Measurements from ENCODE around the gene OR52L1. TPM values are rescaled to one million over a fixed set of nuclear protein-coding genes. Genes with fewer than 3 reads are reported as not detected.

The OR52L1 gene
- total RNA-seq (2021; ENCODE audit: unreplicated experiment) (not detected), Bru-seq, nascent RNA (not detected), BruChase-seq, experiment 1, labeled RNA remaining after a 2-hour chase (not detected), BruChase-seq, experiment 2, labeled RNA remaining after a 6-hour chase (not detected)
- polyA plus RNA-seq (2012; ENCODE audit: insufficient read length) = not detected
- long read RNA-seq = 0 reads

DNA sequence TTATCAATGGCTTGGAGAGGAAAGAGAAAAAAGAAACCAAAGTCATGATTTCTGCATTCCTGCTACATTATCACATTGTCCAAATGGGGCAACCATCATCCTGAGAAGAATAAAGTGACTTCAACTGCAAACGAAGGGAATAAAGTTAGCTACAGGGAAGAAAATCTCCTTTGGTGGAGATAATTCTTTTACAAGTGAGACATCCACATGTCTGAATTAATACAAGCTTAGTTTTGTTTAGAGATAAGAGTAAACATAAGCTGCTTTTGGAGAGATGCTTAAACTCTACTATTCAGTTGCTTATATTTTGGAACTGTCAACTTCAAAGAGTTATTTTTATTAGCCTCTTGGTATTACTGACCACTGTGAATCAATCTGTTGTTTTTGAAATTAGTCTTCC is at the start of gene OR52L1:
OR52L1 (minus strand) TSS at position 101 of the 400 bp plus-strand sequence; CDS start at position 46, 55 bp downstream.
- H3K36me3 ChIP-seq (ENCODE audit: control insufficient read depth, insufficient read depth, low read length) = no peaks in the 10 kb centered on the region
- intact Hi-C loops (cut with micrococcal nuclease; ENCODE audit: unreplicated experiment) = no loop called here
- CTCF ChIA-PET = no interaction called here
- no peaks in the 10 kb centered on the region for H3K9me3 ChIP-seq (ENCODE audit: control insufficient read depth, insufficient read depth, low read depth, low read length)
- POLR2A ChIA-PET = no interaction called here
- H3K27ac ChIP-seq (ENCODE audit: low read length) = no peak within 1 kb of the TSS
- no peaks in the 10 kb centered on the region for H3K4me1 ChIP-seq (ENCODE audit: control insufficient read depth, insufficient read depth, low read length)
- ATAC-seq = no peak
- H3K4me3 ChIP-seq (ENCODE audit: low read depth in 2 of 2, low read length in 2 of 2) = no peak within 1 kb of the TSS
- BruUV-seq (replicated peaks) = no TSS peak
- H3K27me3 ChIP-seq (ENCODE audit: control insufficient read depth, insufficient read depth, low read length) = peaks cover 2% of the 10 kb centered on the region; the same call in 1 of the 2 replicates
- TF ChIP-seq, protein P1, sequence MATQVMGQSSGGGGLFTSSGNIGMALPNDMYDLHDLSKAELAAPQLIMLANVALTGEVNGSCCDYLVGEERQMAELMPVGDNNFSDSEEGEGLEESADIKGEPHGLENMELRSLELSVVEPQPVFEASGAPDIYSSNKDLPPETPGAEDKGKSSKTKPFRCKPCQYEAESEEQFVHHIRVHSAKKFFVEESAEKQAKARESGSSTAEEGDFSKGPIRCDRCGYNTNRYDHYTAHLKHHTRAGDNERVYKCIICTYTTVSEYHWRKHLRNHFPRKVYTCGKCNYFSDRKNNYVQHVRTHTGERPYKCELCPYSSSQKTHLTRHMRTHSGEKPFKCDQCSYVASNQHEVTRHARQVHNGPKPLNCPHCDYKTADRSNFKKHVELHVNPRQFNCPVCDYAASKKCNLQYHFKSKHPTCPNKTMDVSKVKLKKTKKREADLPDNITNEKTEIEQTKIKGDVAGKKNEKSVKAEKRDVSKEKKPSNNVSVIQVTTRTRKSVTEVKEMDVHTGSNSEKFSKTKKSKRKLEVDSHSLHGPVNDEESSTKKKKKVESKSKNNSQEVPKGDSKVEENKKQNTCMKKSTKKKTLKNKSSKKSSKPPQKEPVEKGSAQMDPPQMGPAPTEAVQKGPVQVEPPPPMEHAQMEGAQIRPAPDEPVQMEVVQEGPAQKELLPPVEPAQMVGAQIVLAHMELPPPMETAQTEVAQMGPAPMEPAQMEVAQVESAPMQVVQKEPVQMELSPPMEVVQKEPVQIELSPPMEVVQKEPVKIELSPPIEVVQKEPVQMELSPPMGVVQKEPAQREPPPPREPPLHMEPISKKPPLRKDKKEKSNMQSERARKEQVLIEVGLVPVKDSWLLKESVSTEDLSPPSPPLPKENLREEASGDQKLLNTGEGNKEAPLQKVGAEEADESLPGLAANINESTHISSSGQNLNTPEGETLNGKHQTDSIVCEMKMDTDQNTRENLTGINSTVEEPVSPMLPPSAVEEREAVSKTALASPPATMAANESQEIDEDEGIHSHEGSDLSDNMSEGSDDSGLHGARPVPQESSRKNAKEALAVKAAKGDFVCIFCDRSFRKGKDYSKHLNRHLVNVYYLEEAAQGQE (IDR thresholded peaks at IDR 0.05; ENCODE audit: insufficient read depth in 1 of 2, low read depth in 2 of 2, low read length in 1 of 2) = no peak
- TF ChIP-seq, protein P2, sequence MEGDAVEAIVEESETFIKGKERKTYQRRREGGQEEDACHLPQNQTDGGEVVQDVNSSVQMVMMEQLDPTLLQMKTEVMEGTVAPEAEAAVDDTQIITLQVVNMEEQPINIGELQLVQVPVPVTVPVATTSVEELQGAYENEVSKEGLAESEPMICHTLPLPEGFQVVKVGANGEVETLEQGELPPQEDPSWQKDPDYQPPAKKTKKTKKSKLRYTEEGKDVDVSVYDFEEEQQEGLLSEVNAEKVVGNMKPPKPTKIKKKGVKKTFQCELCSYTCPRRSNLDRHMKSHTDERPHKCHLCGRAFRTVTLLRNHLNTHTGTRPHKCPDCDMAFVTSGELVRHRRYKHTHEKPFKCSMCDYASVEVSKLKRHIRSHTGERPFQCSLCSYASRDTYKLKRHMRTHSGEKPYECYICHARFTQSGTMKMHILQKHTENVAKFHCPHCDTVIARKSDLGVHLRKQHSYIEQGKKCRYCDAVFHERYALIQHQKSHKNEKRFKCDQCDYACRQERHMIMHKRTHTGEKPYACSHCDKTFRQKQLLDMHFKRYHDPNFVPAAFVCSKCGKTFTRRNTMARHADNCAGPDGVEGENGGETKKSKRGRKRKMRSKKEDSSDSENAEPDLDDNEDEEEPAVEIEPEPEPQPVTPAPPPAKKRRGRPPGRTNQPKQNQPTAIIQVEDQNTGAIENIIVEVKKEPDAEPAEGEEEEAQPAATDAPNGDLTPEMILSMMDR (IDR thresholded peaks at IDR 0.05) = no peak
- TF ChIP-seq SIN3A (IDR thresholded peaks at IDR 0.05; ENCODE audit: borderline replicate concordance, insufficient read depth, low read depth, low read length) (no peak), POLR2AphosphoS5 (IDR thresholded peaks at IDR 0.05; ENCODE audit: low read depth, low read length) (no peak), TCF7L2 (IDR thresholded peaks at IDR 0.05; ENCODE audit: low read depth, low read length) (no peak)
- no peak for DNase-seq (ENCODE audit: low read depth, low spot score)
- in situ Hi-C loops (cut with HindIII; ENCODE audit: low pct_unique_long_range_greater_than_20kb, low sequenced_read_pairs) = no loop called here

DNA sequence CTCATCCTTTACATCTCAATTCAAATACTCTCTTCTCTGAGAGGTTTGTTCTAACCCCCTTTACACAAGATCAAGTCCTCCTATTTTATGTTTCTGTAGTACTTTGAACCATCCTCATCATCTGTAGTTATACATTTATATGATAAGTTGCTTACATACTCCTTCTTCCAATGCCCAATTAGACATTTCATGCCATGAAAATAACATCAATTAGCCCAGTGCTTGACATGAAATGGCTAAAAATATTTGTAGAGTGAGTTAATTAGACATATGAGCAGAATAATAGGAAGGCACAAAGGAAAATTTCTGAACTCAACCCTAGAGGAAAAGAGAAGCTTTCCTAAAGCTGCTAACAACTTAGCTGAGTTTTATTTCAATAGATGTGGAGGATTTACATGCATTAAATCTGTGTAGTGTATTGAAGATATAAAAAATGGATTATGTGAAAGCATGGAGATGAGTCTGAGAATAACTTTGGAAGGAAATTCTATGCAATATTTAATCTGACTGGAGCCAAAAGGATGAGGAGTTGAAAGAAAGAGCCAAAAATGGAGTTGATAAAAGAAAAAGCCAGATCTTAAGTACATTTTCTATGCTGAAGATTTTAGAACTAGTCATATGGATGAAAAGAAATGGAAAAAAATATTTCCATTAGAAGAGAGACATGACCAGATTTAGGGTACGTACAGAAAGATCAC is 44.1 kb upstream of the OR52L1 start, which contains the start of gene OR56A1:
OR56A1 (minus strand) TSS at position 51 of the 698 bp plus-strand sequence. CDS start 3,066 bp downstream, outside the sequence.
- TF ChIP-seq POLR2AphosphoS5 (IDR thresholded peaks at IDR 0.05; ENCODE audit: low read depth, low read length) (no peak), TCF7L2 (IDR thresholded peaks at IDR 0.05; ENCODE audit: low read depth, low read length) (no peak)
- TF ChIP-seq, protein P1 (IDR thresholded peaks at IDR 0.05; ENCODE audit: insufficient read depth in 1 of 2, low read depth in 2 of 2, low read length in 1 of 2) = no peak
- TF ChIP-seq, protein P2 (IDR thresholded peaks at IDR 0.05) = no peak
- Histone ChIP-seq H3K36me3 (ENCODE audit: control insufficient read depth, insufficient read depth, low read length) (no peaks in the 10 kb centered on the region), H3K9me3 (ENCODE audit: control insufficient read depth, insufficient read depth, low read depth, low read length) (no peaks in the 10 kb centered on the region), H3K27me3 (ENCODE audit: control insufficient read depth, insufficient read depth, low read length) (peaks cover 6% of the 10 kb centered on the region; the same call in 1 of the 2 replicates), H3K4me3 (ENCODE audit: low read depth in 2 of 2, low read length in 2 of 2) (no peak within 1 kb of the TSS), H3K4me1 (ENCODE audit: control insufficient read depth, insufficient read depth, low read length) (no peaks in the 10 kb centered on the region), H3K27ac (ENCODE audit: low read length) (no peak within 1 kb of the TSS)
- CTCF ChIA-PET = no interaction called here
- in situ Hi-C loops (cut with HindIII; ENCODE audit: low pct_unique_long_range_greater_than_20kb, low sequenced_read_pairs) = no loop called here
- no peak for DNase-seq (ENCODE audit: low read depth, low spot score)
- no TSS peak for BruUV-seq (replicated peaks)
- ATAC-seq = no peak
- intact Hi-C loops (cut with micrococcal nuclease; ENCODE audit: unreplicated experiment) = no loop called here
- POLR2A ChIA-PET = no interaction called here

Measured in Panc1 (cell line).